MM.1S (cell line): ENCODE results near the gene VGLL4.

Experiments used
- CTCF ChIP-seq: fragments of 300-600 bp; sonication (generic); IDR thresholded peaks from 2 replicates; pipeline ENCODE4 v1.5.1; 2016; ENCODE audit warnings: antibody characterized with exemption, low read length, mixed read lengths
- EZH2 ChIP-seq: fragments of 300-600 bp; sonication (generic); optimal IDR thresholded peaks from 2 replicates; pipeline ENCODE3; 2017; ENCODE audit warnings: low read depth, mild to moderate bottlenecking, antibody characterized with exemption, low read length, mixed read lengths

GRCh38 chr3:11517601-11518000 is 126.1 kb downstream of the VGLL4 start:
- TF ChIP-seq CTCF (no peak), EZH2 (no peak)
